BJ (cell line): ENCODE data around the gene TMUB1. TPM values are rescaled to one million over a fixed set of nuclear protein-coding genes. Genes with fewer than 3 reads are reported as not detected.

Source experiments
- CTCF ChIA-PET: fragments of 350-600 bp; formaldehyde crosslinking; extraction: SDS; loops from one replicate; lab custom pipeline; 2021; ENCODE audit warnings: antibody characterized with exemption, inconsistent platforms; lab: Yijun Ruan, JAX
- POLR2A ChIA-PET: fragments of 300-600 bp; sonication (Branson Sonifier 250); formaldehyde crosslinking; extraction: SDS; loops from one replicate; lab custom pipeline; 2021; ENCODE audit warnings: antibody characterized with exemption; lab: Charles Lee
- DNase-seq: peaks from one replicate; pipeline ENCODE4 v3.0.0-alpha.2; 2011; ENCODE audit warnings: low read depth
- H3K27me3 ChIP-seq: 2 replicates; pipeline ENCODE4 v1.6.0; 2011; ENCODE audit warnings: low read length; ENCODE audit not compliant: control insufficient read depth, insufficient read depth
- H3K36me3 ChIP-seq: 2 replicates; pipeline ENCODE4 v1.5.1; 2011; ENCODE audit warnings: low read length; ENCODE audit not compliant: control insufficient read depth, insufficient read depth
- H3K4me3 ChIP-seq: 2 replicates; pipeline ENCODE4 v1.5.1; 2011; ENCODE audit warnings: low read depth, mild to moderate bottlenecking, control low read depth, low read length
- polyA plus RNA-seq: library from polyadenylated mRNA; depleted of rRNA; stranded (reverse); fragments of >200 nt; gene quantifications from 2 replicates; pipeline ENCODE4 v1.2.3, GENCODE V29; 2011
- TF ChIP-seq, protein P1 (sequence below): IDR thresholded peaks from 2 replicates; pipeline ENCODE4 v1.5.1; 2011; ENCODE audit warnings: low read depth, mild to moderate bottlenecking, control low read depth, inconsistent platforms, low read length, moderate library complexity; ENCODE audit not compliant: insufficient read depth

TMUB1 gene
- polyA plus RNA-seq, 1 experiment: 27.8 TPM

DNA sequence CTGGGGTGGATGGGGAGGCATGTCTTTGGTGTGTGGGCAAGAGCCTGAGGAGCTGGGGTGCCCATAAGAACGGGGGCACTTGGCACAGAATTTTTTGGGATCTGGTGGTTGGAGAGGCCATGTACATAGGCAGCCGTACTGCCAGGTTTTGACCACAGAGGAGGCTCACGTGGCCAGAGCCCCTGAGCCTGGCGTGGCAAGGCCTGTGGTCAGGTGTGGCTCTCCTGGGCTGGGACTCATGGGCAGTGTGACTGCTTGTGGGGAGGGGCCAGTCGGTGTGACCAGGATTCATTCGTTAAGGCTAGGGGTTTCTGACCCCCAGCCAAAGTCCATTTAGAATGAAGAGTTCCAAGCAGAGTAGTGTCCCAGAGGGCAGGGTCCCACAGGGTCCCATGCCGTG is 41.2 kb upstream of the TMUB1 start:
- TF ChIP-seq, protein P1, sequence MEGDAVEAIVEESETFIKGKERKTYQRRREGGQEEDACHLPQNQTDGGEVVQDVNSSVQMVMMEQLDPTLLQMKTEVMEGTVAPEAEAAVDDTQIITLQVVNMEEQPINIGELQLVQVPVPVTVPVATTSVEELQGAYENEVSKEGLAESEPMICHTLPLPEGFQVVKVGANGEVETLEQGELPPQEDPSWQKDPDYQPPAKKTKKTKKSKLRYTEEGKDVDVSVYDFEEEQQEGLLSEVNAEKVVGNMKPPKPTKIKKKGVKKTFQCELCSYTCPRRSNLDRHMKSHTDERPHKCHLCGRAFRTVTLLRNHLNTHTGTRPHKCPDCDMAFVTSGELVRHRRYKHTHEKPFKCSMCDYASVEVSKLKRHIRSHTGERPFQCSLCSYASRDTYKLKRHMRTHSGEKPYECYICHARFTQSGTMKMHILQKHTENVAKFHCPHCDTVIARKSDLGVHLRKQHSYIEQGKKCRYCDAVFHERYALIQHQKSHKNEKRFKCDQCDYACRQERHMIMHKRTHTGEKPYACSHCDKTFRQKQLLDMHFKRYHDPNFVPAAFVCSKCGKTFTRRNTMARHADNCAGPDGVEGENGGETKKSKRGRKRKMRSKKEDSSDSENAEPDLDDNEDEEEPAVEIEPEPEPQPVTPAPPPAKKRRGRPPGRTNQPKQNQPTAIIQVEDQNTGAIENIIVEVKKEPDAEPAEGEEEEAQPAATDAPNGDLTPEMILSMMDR: no peak
- Histone ChIP-seq H3K36me3 (peaks cover 48% of the 10 kb centered on the region), H3K4me3 (no peak overlapping the region), H3K27me3 (no peaks in the 10 kb centered on the region)
- ChIA-PET CTCF (interaction anchor here (0.6 to 4.4 kb wide), 27 partner anchors 11 to 788 kb away, joined by 3 to 36 read pairs (median 5); partner anchors contain the start of gene TMUB1), POLR2A (no interaction called here)
- DNase-seq: no peak

DNA sequence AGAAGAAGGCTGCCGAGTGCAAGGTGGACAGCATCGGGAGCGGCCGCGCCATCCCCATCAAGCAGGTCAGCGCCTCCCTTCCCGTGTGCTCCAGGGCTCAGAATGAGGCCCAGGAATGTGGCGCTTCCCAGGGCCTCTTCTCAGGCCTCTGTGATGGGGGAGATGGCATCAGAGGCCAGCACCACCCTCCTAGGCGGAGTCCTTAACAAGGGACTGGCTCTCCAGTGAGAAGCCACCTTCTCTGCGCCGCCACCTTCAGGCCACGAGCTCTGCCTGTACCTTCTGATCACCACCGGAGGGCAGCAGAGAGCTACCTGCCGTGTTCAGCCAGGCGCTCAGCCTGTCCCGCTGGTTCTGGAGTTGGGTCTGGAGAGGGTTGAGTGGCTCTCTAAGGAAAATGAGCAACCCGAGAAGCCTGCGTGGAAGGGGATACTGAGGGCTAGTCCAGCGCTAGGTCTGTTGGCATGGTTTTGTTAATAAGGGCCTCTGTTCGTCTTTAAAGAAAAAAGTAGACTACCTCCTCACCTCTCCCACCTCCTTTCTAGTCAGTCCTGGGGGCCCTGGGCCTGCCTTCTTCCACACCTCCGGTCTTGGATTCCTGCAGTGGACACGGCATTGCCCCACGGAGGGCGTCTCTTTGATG is 40.6 kb upstream of the TMUB1 start:
- no peaks in the 10 kb centered on the region for H3K27me3 ChIP-seq
- TF ChIP-seq, protein P1: peak; percentile 99
- ChIA-PET CTCF (interaction anchor here (0.6 to 4.4 kb wide), 34 partner anchors 10 to 787 kb away, joined by 3 to 36 read pairs (median 4); partner anchors contain the start of gene TMUB1), POLR2A (no interaction called here)
- DNase-seq: no peak
- no peak overlapping the region for H3K4me3 ChIP-seq
- H3K36me3 ChIP-seq: peaks cover 48% of the 10 kb centered on the region

DNA sequence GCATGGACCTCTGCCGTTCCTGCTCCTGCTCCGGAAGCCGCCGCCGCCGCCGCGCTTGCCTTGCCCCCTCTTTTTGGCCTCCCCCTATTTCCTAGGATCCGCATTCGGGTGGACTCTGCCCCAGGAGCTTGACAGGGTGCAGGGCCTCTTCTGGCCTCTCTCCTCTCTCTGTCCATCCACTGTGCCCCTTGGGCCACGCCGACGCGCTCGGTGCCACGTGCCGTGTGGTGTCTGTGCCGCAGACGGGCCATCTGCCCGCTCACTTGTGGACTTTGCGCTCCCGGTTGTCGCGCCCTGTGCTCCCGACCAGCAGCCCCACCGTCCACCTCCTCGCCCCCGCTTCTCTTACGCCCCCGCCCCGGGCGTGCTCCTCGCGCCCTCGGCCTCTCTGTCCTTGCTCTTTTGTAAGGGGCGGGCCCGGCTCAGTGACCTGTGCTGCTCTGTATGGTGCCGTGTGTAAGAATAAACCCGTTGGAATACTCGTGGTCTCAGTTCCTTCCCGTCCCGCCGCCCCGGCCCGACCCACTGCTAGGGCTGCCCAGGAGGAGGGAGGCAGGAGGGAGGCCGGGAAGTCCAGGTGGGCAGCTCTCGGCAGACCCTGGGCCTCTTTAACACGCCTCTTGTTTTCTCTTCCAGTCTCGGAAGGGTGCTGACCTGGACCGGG is 40.0 kb upstream of the TMUB1 start:
- Histone ChIP-seq H3K36me3 (peaks cover 50% of the 10 kb centered on the region), H3K4me3 (no peak overlapping the region), H3K27me3 (no peaks in the 10 kb centered on the region)
- no peak for DNase-seq
- POLR2A ChIA-PET: no interaction called here
- TF ChIP-seq, protein P1: no peak
- CTCF ChIA-PET: interaction anchor here (0.6 to 4.4 kb wide), 26 partner anchors 9 to 182 kb away, joined by 3 to 36 read pairs (median 5); no protein-coding TSS in a partner anchor

- CTCF ChIA-PET: interaction anchor here (1.4 to 4.4 kb wide), 4 partner anchors 9 to 182 kb away, joined by 4 to 36 read pairs (median 16); no protein-coding TSS in a partner anchor
- TF ChIP-seq, protein P1: no peak
- DNase-seq: no peak
- POLR2A ChIA-PET: no interaction called here
- no peak overlapping the region for H3K4me3 ChIP-seq
- no peaks in the 10 kb centered on the region for H3K27me3 ChIP-seq
- H3K36me3 ChIP-seq: peaks cover 50% of the 10 kb centered on the region
Measured at GRCh38 chr7:151122796-151123157, 39.5 kb upstream of the TMUB1 start.

DNA sequence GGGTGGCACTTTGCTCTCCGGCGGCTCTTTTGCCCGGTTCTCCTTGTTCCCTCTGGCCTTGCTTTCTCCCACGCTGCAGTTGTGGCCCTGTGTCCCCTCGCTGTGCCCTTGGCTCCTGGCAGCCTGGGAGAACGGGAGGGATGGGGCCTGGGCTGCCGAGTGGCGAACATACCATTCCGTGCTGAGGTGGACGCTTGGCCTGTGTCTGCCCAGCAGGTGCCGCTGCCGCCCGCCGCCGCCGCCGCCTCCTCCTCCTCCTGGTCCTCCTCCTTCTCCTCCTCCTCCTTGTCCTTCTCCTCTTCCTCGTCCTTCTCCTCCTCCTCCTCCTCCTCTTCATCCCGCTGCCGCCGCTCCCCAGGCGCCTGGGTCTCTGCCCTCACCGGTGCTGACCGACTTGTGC is 39.0 kb upstream of the TMUB1 start:
- Histone ChIP-seq H3K4me3 (no peak overlapping the region), H3K27me3 (no peaks in the 10 kb centered on the region), H3K36me3 (peaks cover 55% of the 10 kb centered on the region)
- TF ChIP-seq, protein P1: no peak
- POLR2A ChIA-PET: no interaction called here
- no peak for DNase-seq
- CTCF ChIA-PET: interaction anchor here (3.4 to 4.4 kb wide), 2 partner anchors 8 to 13 kb away, joined by 16 to 36 read pairs; no protein-coding TSS in a partner anchor
